K562 (cell line): Measurements from ENCODE around the gene TSSK6. TPM values are rescaled to one million over a fixed set of nuclear protein-coding genes. Genes with fewer than 3 reads are reported as not detected.
A peak's percentile ranks its signal among the peaks of the same experiment; 100 is the strongest.

ENCODE experiments used
- ATAC-seq: fragments of 200-7000 bp; cut with Tn5 transposase; 3 replicates; pipeline ENCODE4 v1.9.1; 2020; ENCODE audit warnings: moderate library complexity
- BruUV-seq: library from RNA; stranded (reverse); fragments of 400-500 nt; replicated peaks from 2 replicates; lab custom pipeline; 2021; lab: Mats Ljungman, UMichigan
- CTCF ChIA-PET: fragments of 300-600 bp; formaldehyde crosslinking; extraction: SDS; loops from one replicate; lab custom pipeline; 2021; ENCODE audit warnings: low intra/inter-chr PET ratio; lab: Yijun Ruan, JAX
- POLR2A ChIA-PET: fragments of 300-600, 350-650 bp; sonication (Branson Sonifier 250); formaldehyde crosslinking; extraction: SDS; loops from one replicate; lab custom pipeline; 2021; ENCODE audit warnings: antibody characterized with exemption, inconsistent platforms; lab: Yijun Ruan, JAX
- DNase-seq, 4 experiments: peaks; one replicate each; pipeline versions ENCODE4 v3.0.0 to v3.0.0-alpha.2; 2011 to 2018; ENCODE audit warnings: low spot score in 3 of 4, mixed read lengths in 3 of 4; ENCODE audit errors: extremely low read depth in 1 of 4
- FAIRE-seq: peaks from 2 replicates; lab custom pipeline; 2011; peaks lifted over from hg19 to GRCh38; lab: Jason Lieb, UNC
- H2AFZ ChIP-seq: 2 replicates; pipeline ENCODE4 v1.6.0; 2011; ENCODE audit warnings: low read depth, low read length, control low read depth, inconsistent platforms
- H3K27ac ChIP-seq: fragments of 200-600 bp; 3 replicates; pipeline ENCODE4 v1.8.0; 2011; ENCODE audit warnings: low read depth, mild to moderate bottlenecking, control low read depth, inconsistent platforms, low read length, moderate library complexity, mixed read lengths; ENCODE audit errors: extremely low read depth
- H3K27me3 ChIP-seq, 2 experiments: fragments of 300-600 bp in 1 of 2; 2 replicates in 1 of 2; 3 replicates in 1 of 2; pipeline versions ENCODE4 v1.6.0 to v1.8.0; 2011; ENCODE audit warnings: inconsistent platforms in 2 of 2, low read length in 2 of 2, mild to moderate bottlenecking in 1 of 2, mixed read lengths in 1 of 2, moderate library complexity in 1 of 2; ENCODE audit not compliant: control insufficient read depth in 2 of 2, insufficient read depth in 2 of 2
- H3K36me3 ChIP-seq: fragments of 300-600 bp; 3 replicates; pipeline ENCODE4 v1.8.0; 2011; ENCODE audit warnings: mild to moderate bottlenecking, low read length, inconsistent platforms; ENCODE audit not compliant: control insufficient read depth, insufficient read depth
- H3K4me1 ChIP-seq, 2 experiments: fragments of 200-600 bp in 1 of 2; replicated peaks in 1 of 2; 2 replicates in 1 of 2; 3 replicates in 1 of 2; pipeline versions ENCODE4 v1.5.1 to v1.8.0; 2011; ENCODE audit warnings: inconsistent platforms in 2 of 2, low read length in 2 of 2, mild to moderate bottlenecking in 1 of 2, mixed read lengths in 1 of 2, moderate library complexity in 1 of 2; ENCODE audit not compliant: control insufficient read depth in 2 of 2, insufficient read depth in 2 of 2
- H3K4me2 ChIP-seq: 2 replicates; pipeline ENCODE4 v1.6.1; 2011; ENCODE audit warnings: low read length, control low read depth, inconsistent platforms, mixed read lengths; ENCODE audit not compliant: insufficient read depth
- H3K4me3 ChIP-seq: fragments of 200-600 bp; sonication (generic), shearing (Covaris generic); 2 replicates; pipeline ENCODE4 v1.5.1; 2016; ENCODE audit warnings: control low read depth, inconsistent platforms
- H3K79me2 ChIP-seq: fragments of 200-600 bp; 3 replicates; pipeline ENCODE4 v1.8.0; 2011; ENCODE audit warnings: low read length, inconsistent platforms; ENCODE audit not compliant: control insufficient read depth, insufficient read depth
- H3K9ac ChIP-seq, 2 experiments: 2 replicates each; pipeline versions ENCODE4 v1.6.0 to v1.6.1; 2011; ENCODE audit warnings: low read depth in 2 of 2, low read length in 2 of 2, control low read depth in 1 of 2, inconsistent platforms in 1 of 2, mild to moderate bottlenecking in 1 of 2, mixed read lengths in 1 of 2; ENCODE audit not compliant: insufficient read depth in 1 of 2
- H3K9me1 ChIP-seq: one replicate; pipeline ENCODE4 v1.6.0; 2011; ENCODE audit warnings: inconsistent platforms, mild to moderate bottlenecking, low read length, moderate library complexity; ENCODE audit not compliant: control insufficient read depth, insufficient read depth
- H3K9me3 ChIP-seq: replicated peaks from 2 replicates; pipeline ENCODE4 v1.5.1; 2011; ENCODE audit warnings: low read depth, low read length, inconsistent platforms; ENCODE audit not compliant: control insufficient read depth, insufficient read depth
- H4K20me1 ChIP-seq: replicated peaks from 2 replicates; pipeline ENCODE4 v1.6.1; 2011; ENCODE audit warnings: low read length, inconsistent platforms, mixed read lengths; ENCODE audit not compliant: control insufficient read depth, insufficient read depth
- MCM7 ChIP-seq, 2 experiments: fragments of 450-650 bp; IDR thresholded peaks; 2 replicates each; pipeline ENCODE4 v1.6.1; 2016 to 2018
- ZNF232 ChIP-seq: sonication (generic); formaldehyde crosslinking; IDR thresholded peaks from 2 replicates; pipeline ENCODE4 v1.8.0; 2022; ENCODE audit warnings: mild to moderate bottlenecking, missing genetic modification reagents
- WGBS: fragments of 100-300 bp; shearing (Covaris generic); methylation state at CpG from one replicate; pipeline ENCODE4 v1.1.6; 2016; ENCODE audit warnings: low coverage, mixed read lengths; ENCODE audit not compliant: insufficient coverage; ENCODE audit errors: missing lambda C conversion rate; 5-methylcytosine and 5-hydroxymethylcytosine counted together
- in situ Hi-C: fragments of 300-500 bp; cut with MboI; formaldehyde crosslinking; loops from 4 replicates; pipeline ENCODE4 v1.15.0; 2018; ENCODE audit warnings: inconsistent platforms, mixed read lengths
- intact Hi-C: fragments of 100-400 bp; cut with micrococcal nuclease; formaldehyde crosslinking; loops from 2 replicates; pipeline ENCODE4 v1.14.2; 2022
- polyA plus RNA-seq, 8 experiments: library from polyadenylated mRNA; depleted of rRNA in 4 of 8; stranded (reverse) in 5 of 8; unstranded in 3 of 8; fragments of >200 nt; fragmentation: Nextera tagmentation in 2 of 8; fragmentation: Illumina TruSeq in 1 of 8; extraction: Ambion mirVana in 2 of 8; extraction: Trizol in 1 of 8; gene quantifications; 2 replicates each; pipeline versions ENCODE4 v1.2.1 to v1.2.3, GENCODE V29; 2011 to 2014; ENCODE audit warnings: inconsistent platforms in 1 of 8, missing spikeins in 1 of 8
- total RNA-seq, 7 experiments: library from RNA; depleted of rRNA in 6 of 7; stranded (reverse); fragments of >200 nt in 6 of 7; fragmentation: Illumina TruSeq in 2 of 7; extraction: Trizol in 2 of 7; gene quantifications; 2 replicates each; pipeline versions ENCODE4 v1.2.1 to v1.2.3, GENCODE V29; 2011 to 2021; ENCODE audit warnings: low replicate concordance in 1 of 7

The TSSK6 gene
- total and polyA plus RNA-seq, 9 of the 15 experiments (the other 6 are each of a cell fraction or from before 2014, with no cell fraction given): 0.21 to 2.6 (median 1.5) TPM; not detected in 3

DNA sequence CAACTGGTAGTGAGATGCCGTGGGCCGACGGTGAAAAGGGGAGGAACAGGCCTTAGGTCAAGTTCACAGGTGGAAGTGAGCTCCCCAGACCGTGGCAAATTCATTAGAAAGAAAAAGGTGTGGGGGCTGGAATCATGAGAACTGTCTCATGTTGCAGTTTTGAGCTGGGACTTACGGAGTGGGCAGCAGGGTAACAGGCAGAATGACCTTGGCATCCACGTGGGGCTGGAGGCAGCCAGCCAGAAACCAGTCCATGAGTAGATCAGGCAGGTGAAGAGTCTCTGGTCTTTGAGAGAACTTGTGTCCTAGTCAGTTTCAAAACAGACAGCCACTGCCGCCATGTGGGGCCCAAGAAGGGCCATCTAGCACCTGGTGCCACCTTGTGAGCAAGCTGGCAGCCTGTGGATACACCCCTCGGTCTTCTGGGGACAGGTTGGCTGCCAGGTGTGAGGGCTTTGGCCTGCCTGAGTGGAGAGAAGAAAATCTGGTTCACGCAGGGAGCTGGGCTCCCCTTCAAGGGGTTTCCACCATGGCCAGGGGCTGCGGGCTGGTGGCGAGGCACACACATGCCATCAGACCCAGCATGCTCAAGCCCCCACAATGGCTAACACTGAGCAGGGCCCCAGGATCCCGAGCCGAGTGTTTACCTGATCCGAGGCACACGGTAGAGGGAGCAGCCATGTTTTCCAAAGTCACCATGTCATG is 23.9 kb downstream of the TSSK6 start:
- H3K27ac ChIP-seq: no peak overlapping the region
- in situ Hi-C loops: loop anchor here (5.0 kb wide), 1 partner anchor 124 kb away; no protein-coding TSS in a partner anchor
- no peak overlapping the region for H2AFZ ChIP-seq
- BruUV-seq: no TSS peak
- intact Hi-C loops: no loop called here
- no peaks in the 10 kb centered on the region for H3K27me3 ChIP-seq
- DNase-seq: no peak
- H3K4me1 ChIP-seq: peaks cover 38 to 56% of the 10 kb centered on the region in 2 experiments
- H3K4me3 ChIP-seq: no peak overlapping the region
- CTCF ChIA-PET: interaction anchor here (0.6 to 2.7 kb wide), 3 partner anchors 125 to 352 kb away, joined by 3 to 18 read pairs (median 7); no protein-coding TSS in a partner anchor
- peaks cover 72% of the 10 kb centered on the region for H3K79me2 ChIP-seq
- FAIRE-seq: no peak
- WGBS: 92% methylated on average over 15 of the region's 15 CpGs
- peaks cover 30% of the 10 kb centered on the region for H4K20me1 ChIP-seq
- TF ChIP-seq MCM7 (IDR thresholded peaks at IDR 0.05): no peak
- 0 out of 2 replicates have a peak, but pooled peaks have one; percentile 55 for TF ChIP-seq ZNF232 (CRISPR knock-in tag)
- TF ChIP-seq, all 486 proteins: peak for 1
- no peak for ATAC-seq
- peaks cover 4% of the 10 kb centered on the region for H3K9me1 ChIP-seq
- POLR2A ChIA-PET: interaction anchor here (1.1 kb wide), 2 partner anchors 24 to 106 kb away, joined by 3 to 8 read pairs; partner anchors contain the start of gene TSSK6
- H3K36me3 ChIP-seq: peaks cover 73% of the 10 kb centered on the region
- H3K9ac ChIP-seq: peak overlapping the region in 1 of 2 experiments; percentile 49; a peak in 2 of 4 replicates
- H3K4me2 ChIP-seq: no peak overlapping the region
- H3K9me3 ChIP-seq: no peaks in the 10 kb centered on the region
